ENCODE results near the gene TGFB1I1.

TGFB1I1 gene

GRCh38 chr16:31466381-31466841, 5.5 kb upstream of the TGFB1I1 start:
- no peak for TF ChIP-seq ZFX (IDR thresholded peaks at IDR 0.05)
- TF ChIP-seq, protein P1, sequence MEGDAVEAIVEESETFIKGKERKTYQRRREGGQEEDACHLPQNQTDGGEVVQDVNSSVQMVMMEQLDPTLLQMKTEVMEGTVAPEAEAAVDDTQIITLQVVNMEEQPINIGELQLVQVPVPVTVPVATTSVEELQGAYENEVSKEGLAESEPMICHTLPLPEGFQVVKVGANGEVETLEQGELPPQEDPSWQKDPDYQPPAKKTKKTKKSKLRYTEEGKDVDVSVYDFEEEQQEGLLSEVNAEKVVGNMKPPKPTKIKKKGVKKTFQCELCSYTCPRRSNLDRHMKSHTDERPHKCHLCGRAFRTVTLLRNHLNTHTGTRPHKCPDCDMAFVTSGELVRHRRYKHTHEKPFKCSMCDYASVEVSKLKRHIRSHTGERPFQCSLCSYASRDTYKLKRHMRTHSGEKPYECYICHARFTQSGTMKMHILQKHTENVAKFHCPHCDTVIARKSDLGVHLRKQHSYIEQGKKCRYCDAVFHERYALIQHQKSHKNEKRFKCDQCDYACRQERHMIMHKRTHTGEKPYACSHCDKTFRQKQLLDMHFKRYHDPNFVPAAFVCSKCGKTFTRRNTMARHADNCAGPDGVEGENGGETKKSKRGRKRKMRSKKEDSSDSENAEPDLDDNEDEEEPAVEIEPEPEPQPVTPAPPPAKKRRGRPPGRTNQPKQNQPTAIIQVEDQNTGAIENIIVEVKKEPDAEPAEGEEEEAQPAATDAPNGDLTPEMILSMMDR (conservative IDR thresholded peaks at IDR 0.05), result no peak
- H3K27ac ChIP-seq, result no peak overlapping the region

- no peak overlapping the region for H3K27ac ChIP-seq
- TF ChIP-seq, protein P1 (conservative IDR thresholded peaks at IDR 0.05), result no peak
- TF ChIP-seq ZFX (IDR thresholded peaks at IDR 0.05), result no peak
These were observed 4.7 kb upstream of the TGFB1I1 start for GRCh38 chr16:31467151-31467773.

- no peak overlapping the region for H3K27ac ChIP-seq
- TF ChIP-seq, protein P1 (conservative IDR thresholded peaks at IDR 0.05), result no peak
- TF ChIP-seq ZFX (IDR thresholded peaks at IDR 0.05), result no peak
These were observed 4.1 kb upstream of the TGFB1I1 start for GRCh38 chr16:31467858-31468257.

DNA sequence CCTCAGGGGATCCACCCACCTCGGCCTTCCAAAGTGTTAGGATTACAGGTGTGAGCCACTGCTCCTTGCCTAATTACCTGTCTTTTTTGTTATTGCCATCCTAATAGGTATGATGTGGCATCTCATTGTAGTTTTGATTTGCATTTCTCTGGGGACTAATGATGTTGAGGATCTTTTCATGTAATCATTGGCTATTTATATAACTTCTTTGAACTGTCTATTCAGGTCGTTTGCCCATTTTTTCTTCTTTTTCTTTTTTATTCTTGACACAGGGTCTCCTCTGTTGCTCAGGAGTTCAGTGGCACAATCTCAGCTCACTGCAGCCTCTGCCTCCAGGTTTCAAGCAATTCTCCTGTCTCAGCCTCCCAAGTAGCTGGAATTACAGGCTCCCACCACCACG, 1.3 kb upstream of the TGFB1I1 start:
- TF ChIP-seq ZFX (IDR thresholded peaks at IDR 0.05), result no peak
- TF ChIP-seq, protein P1 (conservative IDR thresholded peaks at IDR 0.05), result no peak
- no peak overlapping the region for H3K27ac ChIP-seq

- TF ChIP-seq ZFX (IDR thresholded peaks at IDR 0.05), result no peak
- TF ChIP-seq, protein P1 (conservative IDR thresholded peaks at IDR 0.05), result no peak
- H3K27ac ChIP-seq, result no peak overlapping the region
These were observed 594 bp upstream of the TGFB1I1 start for GRCh38 chr16:31471241-31471874.

DNA sequence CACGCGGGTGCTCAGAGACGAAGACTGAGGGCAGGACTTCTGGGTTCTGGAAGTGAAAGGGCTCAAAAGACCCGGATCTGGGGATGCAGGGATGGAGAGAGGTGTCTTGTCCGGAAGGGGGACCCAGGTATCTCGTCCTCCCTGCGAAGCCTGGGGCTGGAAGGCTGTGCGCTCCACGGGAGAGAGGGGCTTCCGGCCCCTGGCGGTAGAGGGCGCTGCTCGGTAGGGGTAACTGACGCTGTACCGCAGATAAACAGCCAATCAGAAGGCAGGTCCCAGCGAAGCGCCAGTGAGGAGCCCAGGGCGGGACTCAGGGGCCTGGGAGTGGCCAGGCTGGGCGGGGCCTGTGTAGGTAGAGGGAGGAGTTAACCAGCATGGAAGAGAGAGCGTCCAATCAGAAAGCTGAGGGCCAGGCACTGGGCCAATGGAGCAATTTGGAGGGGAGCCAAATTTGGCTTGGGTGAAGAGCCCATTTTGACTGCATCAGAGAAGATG, 804 bp downstream of the TGFB1I1 start:
- H3K27ac ChIP-seq, result no peak overlapping the region
- TF ChIP-seq ZFX (IDR thresholded peaks at IDR 0.05), result no peak
- TF ChIP-seq, protein P1 (conservative IDR thresholded peaks at IDR 0.05), result no peak

GRCh38 chr16:31473264-31473984, 1.5 kb downstream of the TGFB1I1 start:
- TF ChIP-seq, protein P1 (conservative IDR thresholded peaks at IDR 0.05), result no peak
- TF ChIP-seq ZFX (IDR thresholded peaks at IDR 0.05), result no peak
- no peak overlapping the region for H3K27ac ChIP-seq

Data from C4-2B (cell line).